GM19239 (cell line): ENCODE data around the gene GLIS2.

ENCODE experiments used
- DNase-seq: peaks from one replicate; pipeline ENCODE4 v3.0.0; 2011; ENCODE audit warnings: low spot score; ENCODE audit not compliant: insufficient read length
- FAIRE-seq: peaks from 2 replicates; lab custom pipeline; 2011; peaks lifted over from hg19 to GRCh38; lab: Jason Lieb, UNC

Gene GLIS2

GRCh38 chr16:4365014-4365406, 49.1 kb downstream of the GLIS2 start:
- DNase-seq, result no peak
- FAIRE-seq, result peak; percentile 73

GRCh38 chr16:4365615-4366014, 49.7 kb downstream of the GLIS2 start:
- DNase-seq (no peak), FAIRE-seq (no peak)

- DNase-seq (no peak), FAIRE-seq (no peak)
Observed at GRCh38 chr16:4366016-4366415, 50.1 kb downstream of the GLIS2 start.

- FAIRE-seq, result no peak
- no peak for DNase-seq
Observed at GRCh38 chr16:4367393-4367856, 51.6 kb downstream of the GLIS2 start.

- FAIRE-seq, result no peak
- DNase-seq, result no peak
Observed at GRCh38 chr16:4369007-4369733, 53.3 kb downstream of the GLIS2 start.

- DNase-seq, result no peak
- no peak for FAIRE-seq
Observed at GRCh38 chr16:4370151-4370550, 54.3 kb downstream of the GLIS2 start.

GRCh38 chr16:4370570-4371356, 54.9 kb downstream of the GLIS2 start:
- no peak for FAIRE-seq
- no peak for DNase-seq

GRCh38 chr16:4371357-4372000, 55.6 kb downstream of the GLIS2 start, which contains the start of gene VASN:
Gene VASN (plus strand): TSS chr16:4371848. CDS start chr16:4380878, 9,030 bp downstream.
- FAIRE-seq, result peak; percentile 35
- peak; percentile 90 for DNase-seq

- DNase-seq (peak; percentile 55), FAIRE-seq (no peak)
Observed at GRCh38 chr16:4372001-4372577, 56.2 kb downstream of the GLIS2 start.

GRCh38 chr16:4372578-4373355, 56.9 kb downstream of the GLIS2 start:
- DNase-seq (no peak), FAIRE-seq (no peak)

GRCh38 chr16:4373356-4373908, 57.6 kb downstream of the GLIS2 start:
- FAIRE-seq, result no peak
- DNase-seq, result no peak

GRCh38 chr16:4373909-4374742, 58.3 kb downstream of the GLIS2 start:
- FAIRE-seq (no peak), DNase-seq (no peak)

GRCh38 chr16:4375717-4376116, 59.9 kb downstream of the GLIS2 start:
- FAIRE-seq (no peak), DNase-seq (no peak)

GRCh38 chr16:4376126-4376892, 60.4 kb downstream of the GLIS2 start:
- DNase-seq, result no peak
- no peak for FAIRE-seq

- no peak for DNase-seq
- FAIRE-seq, result no peak
Observed at GRCh38 chr16:4376893-4377572, 61.2 kb downstream of the GLIS2 start.

GRCh38 chr16:4377573-4378154, 61.8 kb downstream of the GLIS2 start:
- no peak for FAIRE-seq
- no peak for DNase-seq

- DNase-seq (no peak), FAIRE-seq (no peak)
Observed at GRCh38 chr16:4378161-4378666, 62.3 kb downstream of the GLIS2 start.
